Left lobe of liver (tissue), 2 donors: Measurements from ENCODE around the gene ANKRD44. TPM values are rescaled to one million over a fixed set of nuclear protein-coding genes. Genes with fewer than 3 reads are reported as not detected.

ENCODE experiments used
- ATAC-seq: fragments of 200-7000 bp; cut with Tn5 transposase; one replicate; pipeline ENCODE4 v1.9.1; 2020; ENCODE audit warnings: mild to moderate bottlenecking, moderate library complexity
- DNase-seq: peaks from one replicate; pipeline ENCODE4 v3.0.0-alpha.2; 2020; ENCODE audit warnings: low spot score
- total RNA-seq: library from RNA; stranded (reverse); gene quantifications from one replicate; pipeline ENCODE4 v1.2.1, GENCODE V29; 2021
- donor health status: DM: no; HTN: no; CAD: no; lungs with moderate emphysema.
- donor health status: DM: no; HTN: yes; CAD: no.

Gene ANKRD44
- total RNA-seq, 1 donor from 2014 or later = 7.9 TPM

DNA sequence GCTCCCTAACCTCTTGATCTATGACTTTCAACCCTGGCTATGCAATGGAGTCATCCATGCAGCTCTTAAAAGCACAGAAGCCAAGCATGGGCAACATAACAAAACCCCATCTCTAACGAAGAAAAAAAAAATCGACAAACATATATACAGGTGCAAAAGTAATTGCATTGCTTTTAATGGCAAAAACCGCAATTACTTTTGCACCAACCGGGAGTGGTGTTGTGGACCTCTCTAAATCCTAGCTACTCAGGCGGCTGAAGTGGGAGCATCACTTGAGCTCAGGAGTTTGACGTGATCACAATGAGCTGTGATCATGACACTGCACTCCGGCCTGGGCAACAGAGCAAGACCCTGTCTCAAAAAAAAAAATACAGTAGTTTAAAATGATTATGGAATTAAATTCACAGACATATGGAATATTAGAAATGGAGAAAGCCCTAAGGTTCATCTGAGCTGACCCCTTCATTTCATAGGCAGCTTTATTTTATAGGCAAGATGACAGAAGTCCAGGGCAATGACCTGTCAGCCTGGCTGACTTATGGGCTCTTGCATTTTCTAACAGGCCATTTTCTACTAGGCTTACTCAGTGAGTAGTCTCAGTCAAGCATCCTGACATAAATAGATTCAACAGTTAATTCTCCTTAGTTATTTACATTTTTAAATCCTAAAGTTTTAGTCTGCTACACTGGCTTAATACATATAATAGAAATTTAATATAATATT, 183.8 kb downstream of the ANKRD44 start:
- ATAC-seq = no peak
- DNase-seq = no peak

GRCh38 chr2:197124639-197125390, 185.8 kb downstream of the ANKRD44 start:
- ATAC-seq = no peak
- DNase-seq = no peak

GRCh38 chr2:197122821-197123220, 187.8 kb downstream of the ANKRD44 start:
- DNase-seq = no peak
- ATAC-seq = no peak

GRCh38 chr2:197121756-197122385, 188.7 kb downstream of the ANKRD44 start:
- no peak for ATAC-seq

GRCh38 chr2:197121255-197121654, 189.3 kb downstream of the ANKRD44 start:
- ATAC-seq (no peak), DNase-seq (no peak)

More at GRCh38 chr2:197121756-197122385, 188.7 kb downstream of the ANKRD44 start:
- no peak for DNase-seq

- DNase-seq = no peak
- ATAC-seq = no peak
Measured at GRCh38 chr2:197116306-197116879, 194.2 kb downstream of the ANKRD44 start.

DNA sequence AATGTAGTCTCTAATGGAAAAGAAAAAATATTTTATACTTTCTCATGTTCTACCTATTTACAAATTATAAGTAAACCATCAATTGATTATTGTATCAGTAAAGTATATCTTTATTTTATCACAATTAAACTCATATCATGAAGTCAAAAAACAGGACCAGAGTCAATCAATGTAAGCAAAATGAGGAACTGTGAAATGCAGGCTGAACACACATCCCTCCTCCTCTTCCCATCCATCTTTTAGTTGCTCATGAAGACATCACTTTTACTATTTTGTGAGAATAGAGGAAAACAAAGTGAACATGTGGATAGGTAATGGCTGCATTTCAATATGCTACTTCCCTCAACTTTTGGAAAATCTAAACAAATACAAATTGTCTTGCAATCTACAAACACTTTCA, 195.3 kb downstream of the ANKRD44 start:
- no peak for ATAC-seq

DNA sequence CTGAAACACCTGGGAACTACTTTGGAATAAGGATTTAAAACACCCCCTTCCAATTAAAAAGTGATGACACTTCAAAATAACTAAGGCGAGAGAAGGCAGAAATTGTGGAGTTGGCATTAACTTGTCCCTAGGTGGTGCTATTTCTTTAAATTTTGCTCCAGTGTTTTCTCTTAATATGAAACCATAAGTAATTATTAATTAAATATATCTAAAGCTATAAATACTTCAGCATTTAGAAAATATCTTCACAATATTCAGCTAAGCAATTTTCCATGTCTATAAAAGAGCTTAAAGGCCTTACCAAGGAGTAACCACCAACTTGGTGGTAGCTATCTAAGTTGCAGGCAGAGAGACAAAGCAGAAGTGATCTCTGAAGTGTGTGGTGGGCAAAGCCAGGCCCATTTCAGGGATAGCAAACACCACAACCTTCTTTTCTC, 197.3 kb downstream of the ANKRD44 start:
- ATAC-seq (peak; percentile 53), DNase-seq (no peak)

More for the DNA sequence above, 195.3 kb downstream of the ANKRD44 start:
- DNase-seq = no peak

DNA sequence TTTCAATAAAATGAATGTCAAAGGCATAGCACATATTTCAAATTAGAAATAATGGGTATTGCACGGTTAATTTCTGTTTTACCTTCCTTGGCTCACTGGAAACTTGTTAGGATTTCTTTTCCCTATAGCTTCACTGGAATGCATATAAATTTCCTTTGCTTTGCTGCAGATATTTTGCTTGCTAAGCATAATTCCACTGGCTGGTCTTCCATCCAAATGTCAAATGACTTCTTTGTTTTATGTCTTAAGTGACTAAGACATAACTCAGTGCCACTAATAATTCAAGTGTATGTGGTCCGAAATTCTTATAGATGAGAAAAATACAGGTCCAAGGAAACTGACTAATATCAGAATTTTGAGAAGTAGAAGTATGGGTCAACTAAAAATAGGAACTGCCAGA, 201.3 kb downstream of the ANKRD44 start:
- no peak for DNase-seq
- ATAC-seq = no peak

DNA sequence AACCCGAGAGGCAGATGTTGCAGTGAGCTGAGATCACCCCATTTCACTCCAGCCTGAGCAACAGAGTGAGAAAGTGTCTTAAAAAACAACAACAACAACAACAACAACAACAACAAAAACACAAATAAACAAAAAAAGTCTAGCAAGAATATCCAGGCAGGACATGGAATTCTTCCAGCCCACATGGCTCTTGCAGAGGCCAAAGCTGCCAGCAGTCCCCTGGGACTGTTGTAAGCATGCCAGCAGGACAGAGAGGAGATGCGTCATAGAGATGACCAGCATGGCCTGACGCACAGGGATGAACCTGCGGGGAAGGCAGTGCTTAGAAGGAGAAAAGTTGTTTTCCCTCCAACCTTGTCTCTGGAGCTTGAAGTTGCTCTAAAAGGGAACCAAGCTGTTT, 201.8 kb downstream of the ANKRD44 start:
- peak; percentile 90 for DNase-seq
- peak; percentile 90 for ATAC-seq

DNA sequence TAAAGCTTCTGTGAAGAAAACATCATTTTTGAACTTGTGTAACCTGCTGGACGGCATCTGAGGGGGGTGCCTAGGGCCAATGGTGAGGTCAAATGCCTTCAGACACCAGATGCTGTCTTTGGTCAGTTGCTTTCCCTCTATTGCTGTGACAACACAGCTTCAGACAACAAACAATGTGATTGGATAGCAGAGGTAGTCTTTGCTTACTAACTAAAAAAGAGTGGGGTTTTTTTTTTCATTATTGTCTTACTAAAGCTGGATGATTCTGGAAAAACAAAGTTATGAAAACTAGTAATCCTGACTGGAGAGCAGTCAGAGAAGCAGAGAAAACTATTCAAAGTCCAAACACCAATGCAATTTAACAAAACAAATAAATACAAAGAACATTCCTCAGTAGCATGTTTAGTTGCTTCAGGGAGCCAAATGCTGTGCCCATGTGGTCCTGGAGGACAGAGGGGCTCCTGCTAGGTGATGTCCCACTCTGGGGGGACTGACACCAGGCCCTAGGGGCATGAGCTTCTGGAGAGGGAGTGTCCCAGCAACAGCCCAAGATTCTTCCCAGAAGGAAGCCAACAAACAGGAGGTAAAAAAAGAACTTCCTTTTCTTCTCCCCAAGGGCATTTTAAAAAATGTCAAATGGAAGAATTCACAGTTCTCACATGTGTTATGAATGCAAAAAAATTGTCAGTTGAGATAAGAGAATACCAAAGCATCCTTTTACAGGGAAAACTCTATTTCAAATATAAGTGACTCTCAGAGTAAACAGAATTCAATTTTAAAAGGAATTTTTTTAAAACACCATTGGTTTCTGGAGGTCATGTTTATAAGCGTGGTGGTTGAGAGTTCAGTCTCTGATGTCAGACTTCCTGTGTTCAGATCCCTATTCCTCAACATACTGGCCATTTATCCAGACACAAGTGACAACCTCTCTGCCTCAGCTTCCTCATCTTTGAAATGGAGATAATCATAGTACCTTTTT, 203.0 kb downstream of the ANKRD44 start:
- ATAC-seq (peak; percentile 70), DNase-seq (no peak)

DNA sequence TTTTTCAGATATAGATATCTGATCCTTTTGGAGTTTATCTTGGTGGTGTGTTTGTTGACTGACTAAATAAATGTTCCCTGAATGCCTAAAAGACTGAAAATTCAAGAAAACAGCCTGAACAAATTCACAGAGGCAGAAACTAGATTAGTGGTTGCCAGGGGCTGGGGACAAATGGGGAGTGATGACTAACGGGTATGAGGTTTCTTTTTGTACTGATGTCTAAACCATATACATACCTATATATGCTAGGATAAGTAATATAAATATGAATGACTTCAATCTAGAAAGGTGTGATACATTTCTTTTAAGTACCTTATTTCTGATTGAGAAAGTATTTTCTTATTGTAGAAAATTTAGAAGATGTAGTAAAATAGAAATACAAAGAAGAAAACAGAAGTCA, 207.2 kb downstream of the ANKRD44 start:
- ATAC-seq = no peak
- no peak for DNase-seq

DNA sequence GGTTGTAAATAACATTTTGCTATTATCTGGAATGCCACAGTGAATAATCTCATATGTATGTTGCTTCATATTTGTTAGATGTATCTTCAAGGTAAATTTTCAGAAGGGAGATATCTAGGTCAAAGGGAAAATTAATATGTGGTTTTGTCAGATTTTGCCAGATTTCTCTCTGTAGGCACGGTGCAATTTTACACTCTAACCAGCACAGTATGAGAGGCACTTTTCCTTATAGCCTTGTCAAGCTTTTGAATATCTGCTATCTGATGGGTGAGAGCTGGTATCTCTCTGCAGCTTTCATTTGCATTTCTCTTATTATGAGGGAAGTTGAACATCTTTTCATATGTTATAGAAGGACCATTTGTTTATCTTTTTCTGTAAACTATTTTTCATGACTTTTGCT, 208.3 kb downstream of the ANKRD44 start:
- no peak for ATAC-seq
- no peak for DNase-seq

DNA sequence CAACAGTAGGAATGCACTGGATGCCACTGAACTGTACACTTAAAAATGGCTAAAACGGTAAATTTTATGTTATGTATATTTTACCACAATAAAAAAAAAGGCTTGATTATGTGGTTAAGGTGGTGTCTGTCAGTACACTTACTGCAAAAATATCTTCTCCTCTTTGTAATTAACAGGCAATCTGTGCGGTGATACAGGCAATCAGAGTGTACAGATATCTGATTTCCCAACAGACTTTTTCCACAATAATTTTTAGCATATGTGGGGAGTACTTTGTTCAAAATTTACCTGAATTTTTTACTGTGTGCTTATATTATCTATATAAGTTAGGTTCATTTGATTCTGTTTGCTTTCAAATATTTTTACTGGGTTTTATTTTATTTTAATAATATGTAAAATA, 209.1 kb downstream of the ANKRD44 start:
- no peak for DNase-seq
- no peak for ATAC-seq

DNA sequence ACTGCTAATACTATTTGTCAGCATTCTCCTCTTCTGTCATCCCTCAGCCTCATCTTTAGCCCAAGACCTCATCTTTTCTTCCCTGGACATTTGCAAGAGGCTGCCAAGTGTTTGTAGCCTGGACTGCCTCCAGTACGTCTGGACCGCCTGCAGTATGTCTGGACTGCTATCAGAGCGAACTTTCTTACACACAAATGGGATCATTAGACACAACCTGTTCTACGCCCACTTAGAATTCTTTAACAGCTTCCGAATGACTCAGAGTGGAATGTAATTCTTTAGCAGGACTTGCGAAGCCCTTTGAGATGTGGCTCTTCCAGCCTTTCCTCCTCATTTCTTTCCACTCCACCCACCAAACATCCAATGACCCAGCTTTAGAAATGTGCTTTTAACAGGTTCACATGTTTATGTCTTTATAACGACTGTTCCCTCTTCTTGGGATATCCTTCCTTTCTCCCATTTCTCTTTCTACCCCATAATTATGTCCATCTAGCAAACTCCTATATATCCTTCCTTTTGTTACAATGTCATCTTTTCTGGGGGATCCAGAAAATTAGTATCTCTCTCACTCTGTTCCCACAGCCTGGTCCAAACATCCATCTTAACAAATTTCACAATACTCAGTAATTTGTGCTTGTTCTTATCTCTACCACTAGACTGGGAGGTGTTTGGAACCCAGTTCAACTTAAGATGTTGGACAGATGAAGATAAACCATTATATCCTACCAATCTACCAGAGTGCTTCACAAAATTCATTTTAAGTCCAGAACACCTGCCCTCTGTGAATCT, 212.8 kb downstream of the ANKRD44 start:
- no peak for DNase-seq
- ATAC-seq = peak; percentile 24

GRCh38 chr2:197096649-197097048, 213.9 kb downstream of the ANKRD44 start:
- DNase-seq = no peak
- no peak for ATAC-seq

DNA sequence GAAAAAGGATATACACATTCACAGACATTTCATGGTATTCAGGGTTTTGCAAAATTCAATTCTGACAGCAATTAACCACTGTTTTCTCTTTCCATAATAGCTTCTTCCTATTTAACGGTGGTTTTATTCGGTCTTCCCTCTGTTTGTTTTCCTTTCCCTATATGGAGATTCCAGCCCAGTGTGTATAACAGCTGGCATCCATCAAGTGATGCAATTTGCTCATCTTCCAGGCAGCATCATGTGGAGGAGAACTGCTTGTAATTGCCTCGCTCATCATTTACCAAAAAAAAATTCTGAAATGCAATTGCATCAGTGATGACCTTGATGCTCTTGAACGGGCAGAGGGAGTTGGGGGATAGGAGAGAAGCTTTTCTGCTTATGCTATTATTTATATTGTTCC, 218.1 kb downstream of the ANKRD44 start:
- DNase-seq (no peak), ATAC-seq (no peak)

DNA sequence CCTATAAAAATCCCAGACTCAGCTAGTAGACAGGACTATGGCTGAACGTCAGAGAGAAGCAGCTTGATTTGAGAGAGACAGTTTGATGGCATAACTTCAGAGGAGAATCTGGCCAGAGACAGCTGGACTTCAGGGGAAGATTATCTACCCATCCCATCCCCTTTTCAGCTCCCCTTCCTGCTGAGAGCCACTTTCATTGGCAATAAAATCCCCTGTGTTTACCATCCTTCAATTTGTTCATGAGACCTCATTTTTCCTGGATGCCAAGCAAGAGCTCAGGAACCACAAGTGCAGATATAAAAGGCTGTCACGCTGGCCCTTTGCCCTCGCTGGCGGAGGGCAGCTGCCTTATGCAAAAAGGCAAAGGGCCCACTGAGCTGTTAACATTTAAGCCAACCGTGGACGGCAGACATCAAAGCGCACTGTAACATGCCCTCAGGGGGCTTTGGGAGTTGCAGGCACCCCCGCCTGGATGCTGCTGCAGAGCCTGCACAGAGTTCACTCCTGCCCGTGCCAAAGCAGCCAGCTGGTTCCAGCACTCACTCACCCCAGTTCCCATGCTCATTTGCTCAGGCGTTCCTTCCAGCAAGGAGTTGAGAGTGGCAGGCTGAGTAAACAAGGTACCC, 219.7 kb downstream of the ANKRD44 start:
- ATAC-seq (no peak), DNase-seq (no peak)

- DNase-seq (no peak), ATAC-seq (no peak)
Measured at GRCh38 chr2:197089655-197090054, 220.9 kb downstream of the ANKRD44 start.
